A549 (cell line): ENCODE measurements around the gene PPP2R5C.

ENCODE experiments used
- BHLHE40 ChIP-seq: IDR thresholded peaks from 2 replicates; pipeline ENCODE4 v1.6.1; 2012; ENCODE audit warnings: low read depth, low read length, inconsistent platforms
- EHMT2 ChIP-seq: fragments of 200-600 bp; sonication (generic); IDR thresholded peaks from 2 replicates; pipeline ENCODE4 v1.6.1; 2016; ENCODE audit warnings: antibody characterized with exemption, low read depth, mild to moderate bottlenecking, moderate library complexity
- EP300 ChIP-seq, 2 experiments: fragments of >200 bp; sonication (Bioruptor Twin); formaldehyde crosslinking; IDR thresholded peaks; 2 replicates in 1 of 2; 3 replicates in 1 of 2; pipeline ENCODE4 v1.6.1; 2016 to 2017
- FOSL2 ChIP-seq, 2 experiments: fragments of 450-650 bp in 1 of 2; fragments of >200 bp in 1 of 2; sonication (Bioruptor Twin) in 1 of 2; formaldehyde crosslinking; IDR thresholded peaks; 2 replicates each; pipeline versions ENCODE4 v1.5.0 to v1.6.1; 2016 to 2020; ENCODE audit warnings: mild to moderate bottlenecking in 1 of 2, moderate library complexity in 1 of 2
- POLR2A ChIP-seq: IDR thresholded peaks from 2 replicates; pipeline ENCODE4 v1.6.1; 2012; ENCODE audit warnings: mild to moderate bottlenecking, low read length
- POLR2AphosphoS2 ChIP-seq: conservative IDR thresholded peaks from 2 replicates; pipeline ENCODE4 v1.6.1; 2012; ENCODE audit warnings: low read length, improper control_type of control experiment, inconsistent platforms
- TF ChIP-seq, protein P1 (sequence below): fragments of >200 bp; sonication (Bioruptor Twin); formaldehyde crosslinking; IDR thresholded peaks from 3 replicates; pipeline ENCODE4 v1.5.1; 2016
- TF ChIP-seq, protein P2 (sequence below): fragments of >200 bp; sonication (Bioruptor Twin); formaldehyde crosslinking; IDR thresholded peaks from 2 replicates; pipeline ENCODE4 v1.6.1; 2016

GRCh38 chr14:101879529-101880336 lies 118.2 kb downstream of the PPP2R5C start:
- TF ChIP-seq, protein P1, sequence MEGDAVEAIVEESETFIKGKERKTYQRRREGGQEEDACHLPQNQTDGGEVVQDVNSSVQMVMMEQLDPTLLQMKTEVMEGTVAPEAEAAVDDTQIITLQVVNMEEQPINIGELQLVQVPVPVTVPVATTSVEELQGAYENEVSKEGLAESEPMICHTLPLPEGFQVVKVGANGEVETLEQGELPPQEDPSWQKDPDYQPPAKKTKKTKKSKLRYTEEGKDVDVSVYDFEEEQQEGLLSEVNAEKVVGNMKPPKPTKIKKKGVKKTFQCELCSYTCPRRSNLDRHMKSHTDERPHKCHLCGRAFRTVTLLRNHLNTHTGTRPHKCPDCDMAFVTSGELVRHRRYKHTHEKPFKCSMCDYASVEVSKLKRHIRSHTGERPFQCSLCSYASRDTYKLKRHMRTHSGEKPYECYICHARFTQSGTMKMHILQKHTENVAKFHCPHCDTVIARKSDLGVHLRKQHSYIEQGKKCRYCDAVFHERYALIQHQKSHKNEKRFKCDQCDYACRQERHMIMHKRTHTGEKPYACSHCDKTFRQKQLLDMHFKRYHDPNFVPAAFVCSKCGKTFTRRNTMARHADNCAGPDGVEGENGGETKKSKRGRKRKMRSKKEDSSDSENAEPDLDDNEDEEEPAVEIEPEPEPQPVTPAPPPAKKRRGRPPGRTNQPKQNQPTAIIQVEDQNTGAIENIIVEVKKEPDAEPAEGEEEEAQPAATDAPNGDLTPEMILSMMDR = no peak
- no peak for TF ChIP-seq EHMT2
- TF ChIP-seq FOSL2 (IDR thresholded peaks at IDR 0.05) = no peak
- TF ChIP-seq FOSL2 (CRISPR knock-in tag; IDR thresholded peaks at IDR 0.05) = no peak
- TF ChIP-seq POLR2A = no peak
- no peak for TF ChIP-seq EP300 (IDR thresholded peaks at IDR 0.05)
- TF ChIP-seq POLR2AphosphoS2 = no peak
- TF ChIP-seq, protein P2, sequence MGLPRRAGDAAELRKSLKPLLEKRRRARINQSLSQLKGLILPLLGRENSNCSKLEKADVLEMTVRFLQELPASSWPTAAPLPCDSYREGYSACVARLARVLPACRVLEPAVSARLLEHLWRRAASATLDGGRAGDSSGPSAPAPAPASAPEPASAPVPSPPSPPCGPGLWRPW = no peak
- TF ChIP-seq BHLHE40 = no peak
